ENCODE results near the gene PNPT1.
"Not testable (repeated sequence)": the region's sequence is repeated elsewhere in the genome, so short reads cannot be mapped to it uniquely, and the experiment has no call there.

DNA sequence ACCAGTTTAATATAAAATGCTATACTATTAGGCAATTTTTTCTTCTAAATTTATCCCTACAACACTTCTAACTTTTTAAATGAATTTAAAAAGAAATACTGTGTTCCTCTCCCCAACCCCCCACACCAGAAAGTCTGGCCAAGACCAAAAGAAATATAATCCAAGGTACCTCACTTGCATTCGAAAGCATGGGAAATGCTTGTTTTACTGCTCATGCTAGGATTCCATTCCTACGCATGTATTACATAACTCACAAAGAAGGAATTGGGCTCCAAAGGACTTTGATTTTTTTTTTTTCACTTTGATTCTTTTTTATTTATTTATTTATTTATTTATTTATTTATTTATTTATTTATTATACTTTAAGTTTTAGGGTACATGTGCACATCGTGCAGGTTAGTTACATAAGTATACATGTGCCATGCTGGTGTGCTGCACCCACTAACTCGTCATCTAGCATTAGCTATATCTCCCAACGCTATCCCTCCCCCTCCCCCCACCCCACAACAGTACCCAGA, 42.4 kb upstream of the PNPT1 start:
- TF ChIP-seq, protein P1, sequence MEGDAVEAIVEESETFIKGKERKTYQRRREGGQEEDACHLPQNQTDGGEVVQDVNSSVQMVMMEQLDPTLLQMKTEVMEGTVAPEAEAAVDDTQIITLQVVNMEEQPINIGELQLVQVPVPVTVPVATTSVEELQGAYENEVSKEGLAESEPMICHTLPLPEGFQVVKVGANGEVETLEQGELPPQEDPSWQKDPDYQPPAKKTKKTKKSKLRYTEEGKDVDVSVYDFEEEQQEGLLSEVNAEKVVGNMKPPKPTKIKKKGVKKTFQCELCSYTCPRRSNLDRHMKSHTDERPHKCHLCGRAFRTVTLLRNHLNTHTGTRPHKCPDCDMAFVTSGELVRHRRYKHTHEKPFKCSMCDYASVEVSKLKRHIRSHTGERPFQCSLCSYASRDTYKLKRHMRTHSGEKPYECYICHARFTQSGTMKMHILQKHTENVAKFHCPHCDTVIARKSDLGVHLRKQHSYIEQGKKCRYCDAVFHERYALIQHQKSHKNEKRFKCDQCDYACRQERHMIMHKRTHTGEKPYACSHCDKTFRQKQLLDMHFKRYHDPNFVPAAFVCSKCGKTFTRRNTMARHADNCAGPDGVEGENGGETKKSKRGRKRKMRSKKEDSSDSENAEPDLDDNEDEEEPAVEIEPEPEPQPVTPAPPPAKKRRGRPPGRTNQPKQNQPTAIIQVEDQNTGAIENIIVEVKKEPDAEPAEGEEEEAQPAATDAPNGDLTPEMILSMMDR (IDR thresholded peaks at IDR 0.05), result not testable (repeated sequence)
- not testable (repeated sequence) for TF ChIP-seq POLR2A (IDR thresholded peaks at IDR 0.05)

All from testis (tissue), 2 donors.